DND-41 (cell line): ENCODE results near the gene ACAP3.

Experiments
- EZH2 ChIP-seq: IDR thresholded peaks from 3 replicates; pipeline ENCODE4 v1.6.1; 2012; ENCODE audit warnings: borderline replicate concordance, low read depth, mild to moderate bottlenecking, moderate library complexity, low read length, inconsistent platforms; ENCODE audit not compliant: severe bottlenecking
- TF ChIP-seq, protein P1 (sequence below): IDR thresholded peaks from 2 replicates; pipeline ENCODE4 v1.5.1; 2012; ENCODE audit warnings: borderline replicate concordance, low read length, moderate library complexity, mild to moderate bottlenecking; ENCODE audit not compliant: poor library complexity, severe bottlenecking; ENCODE audit errors: extremely low read depth

DNA sequence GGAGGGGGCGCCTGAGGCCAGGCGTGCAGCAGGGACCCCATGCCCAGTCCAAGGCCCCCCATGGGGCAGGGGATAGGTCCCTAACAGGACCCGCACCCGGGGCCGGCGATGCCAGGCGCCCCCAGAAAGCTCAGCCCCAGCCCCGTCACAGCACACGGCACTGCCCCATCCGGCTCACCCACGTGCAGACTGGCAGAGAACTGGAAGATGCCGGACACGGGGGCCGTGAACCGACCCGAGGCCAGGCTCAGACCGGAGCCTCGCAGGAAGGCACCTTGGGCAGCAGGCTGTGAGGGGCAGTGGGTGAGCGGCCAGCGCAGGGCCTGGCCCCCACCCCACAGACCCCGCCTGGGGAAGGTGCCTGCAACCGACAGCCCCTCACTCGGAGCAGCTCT, 64.5 kb downstream of the ACAP3 start:
- TF ChIP-seq, protein P1, sequence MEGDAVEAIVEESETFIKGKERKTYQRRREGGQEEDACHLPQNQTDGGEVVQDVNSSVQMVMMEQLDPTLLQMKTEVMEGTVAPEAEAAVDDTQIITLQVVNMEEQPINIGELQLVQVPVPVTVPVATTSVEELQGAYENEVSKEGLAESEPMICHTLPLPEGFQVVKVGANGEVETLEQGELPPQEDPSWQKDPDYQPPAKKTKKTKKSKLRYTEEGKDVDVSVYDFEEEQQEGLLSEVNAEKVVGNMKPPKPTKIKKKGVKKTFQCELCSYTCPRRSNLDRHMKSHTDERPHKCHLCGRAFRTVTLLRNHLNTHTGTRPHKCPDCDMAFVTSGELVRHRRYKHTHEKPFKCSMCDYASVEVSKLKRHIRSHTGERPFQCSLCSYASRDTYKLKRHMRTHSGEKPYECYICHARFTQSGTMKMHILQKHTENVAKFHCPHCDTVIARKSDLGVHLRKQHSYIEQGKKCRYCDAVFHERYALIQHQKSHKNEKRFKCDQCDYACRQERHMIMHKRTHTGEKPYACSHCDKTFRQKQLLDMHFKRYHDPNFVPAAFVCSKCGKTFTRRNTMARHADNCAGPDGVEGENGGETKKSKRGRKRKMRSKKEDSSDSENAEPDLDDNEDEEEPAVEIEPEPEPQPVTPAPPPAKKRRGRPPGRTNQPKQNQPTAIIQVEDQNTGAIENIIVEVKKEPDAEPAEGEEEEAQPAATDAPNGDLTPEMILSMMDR: no peak
- no peak for TF ChIP-seq EZH2
